ENCODE measurements around the gene WDR26.

The WDR26 gene

GRCh38 chr1:224368409-224368808 is 66.2 kb downstream of the WDR26 start:
- no peak for TF ChIP-seq NFIC (IDR thresholded peaks at IDR 0.05)
- no peak for TF ChIP-seq RAD21 (IDR thresholded peaks at IDR 0.05; ENCODE audit: low read depth)
- TF ChIP-seq EGR1 (IDR thresholded peaks at IDR 0.05), result no peak
- TF ChIP-seq ZBTB7A (IDR thresholded peaks at IDR 0.05; ENCODE audit: low read depth), result no peak
- no peak for TF ChIP-seq CEBPB (IDR thresholded peaks at IDR 0.05)
- TF ChIP-seq REST (IDR thresholded peaks at IDR 0.05; ENCODE audit: low read depth), result no peak
- no peak for TF ChIP-seq YY1 (IDR thresholded peaks at IDR 0.05; ENCODE audit: low read depth)
- no peak for TF ChIP-seq MAX (IDR thresholded peaks at IDR 0.05)
- TF ChIP-seq TAF1 (IDR thresholded peaks at IDR 0.05; ENCODE audit: low read depth), result no peak
- TF ChIP-seq TCF12 (IDR thresholded peaks at IDR 0.05; ENCODE audit: low read depth), result no peak
- TF ChIP-seq CREB1 (IDR thresholded peaks at IDR 0.05; ENCODE audit: low read depth), result no peak
- no peak for TF ChIP-seq EP300 (IDR thresholded peaks at IDR 0.05; ENCODE audit: borderline replicate concordance)
- TF ChIP-seq TEAD4 (IDR thresholded peaks at IDR 0.05), result no peak

- TF ChIP-seq EP300 (IDR thresholded peaks at IDR 0.05; ENCODE audit: borderline replicate concordance) (no peak), YY1 (IDR thresholded peaks at IDR 0.05; ENCODE audit: low read depth) (no peak), TEAD4 (IDR thresholded peaks at IDR 0.05) (no peak), MAX (IDR thresholded peaks at IDR 0.05) (no peak)
Measured at GRCh38 chr1:224359207-224359606, 75.4 kb downstream of the WDR26 start.

GRCh38 chr1:224358237-224358636 is 76.4 kb downstream of the WDR26 start:
- no peak for TF ChIP-seq NFIC (IDR thresholded peaks at IDR 0.05)

GRCh38 chr1:224357626-224358124 is 76.9 kb downstream of the WDR26 start:
- TF ChIP-seq CEBPB (IDR thresholded peaks at IDR 0.05), result 0 out of 2 replicates have a peak, but pooled peaks have one; percentile 13
- TF ChIP-seq FOXM1 (IDR thresholded peaks at IDR 0.05; ENCODE audit: borderline replicate concordance, low read depth), result no peak

GRCh38 chr1:224356685-224357625 is 77.6 kb downstream of the WDR26 start, which contains the start of gene CNIH4:
TSS of gene CNIH4 (plus strand) at chr1:224356879. CDS start at chr1:224356925, 46 bp downstream.
- TF ChIP-seq TCF12 (IDR thresholded peaks at IDR 0.05; ENCODE audit: low read depth) (peak; percentile 2), CREB1 (IDR thresholded peaks at IDR 0.05; ENCODE audit: low read depth) (0 out of 2 replicates have a peak, but pooled peaks have one; percentile 42), ZBTB7A (IDR thresholded peaks at IDR 0.05; ENCODE audit: low read depth) (no peak), USF1 (IDR thresholded peaks at IDR 0.05) (peak; percentile 57), MAX (IDR thresholded peaks at IDR 0.05) (peak; percentile 65), FOXM1 (IDR thresholded peaks at IDR 0.05; ENCODE audit: borderline replicate concordance, low read depth) (peak; percentile 98), YY1 (IDR thresholded peaks at IDR 0.05; ENCODE audit: low read depth) (peak; percentile 76), RAD21 (IDR thresholded peaks at IDR 0.05; ENCODE audit: low read depth) (no peak), EP300 (IDR thresholded peaks at IDR 0.05; ENCODE audit: borderline replicate concordance) (no peak), TAF1 (IDR thresholded peaks at IDR 0.05; ENCODE audit: low read depth) (peak; percentile 59)

- TF ChIP-seq EP300 (IDR thresholded peaks at IDR 0.05; ENCODE audit: borderline replicate concordance), result no peak
- TF ChIP-seq EGR1 (IDR thresholded peaks at IDR 0.05), result no peak
- TF ChIP-seq TCF12 (IDR thresholded peaks at IDR 0.05; ENCODE audit: low read depth), result no peak
- TF ChIP-seq TEAD4 (IDR thresholded peaks at IDR 0.05), result no peak
- no peak for TF ChIP-seq RAD21 (IDR thresholded peaks at IDR 0.05; ENCODE audit: low read depth)
- TF ChIP-seq NFIC (IDR thresholded peaks at IDR 0.05), result no peak
- no peak for TF ChIP-seq CREB1 (IDR thresholded peaks at IDR 0.05; ENCODE audit: low read depth)
- TF ChIP-seq FOXM1 (IDR thresholded peaks at IDR 0.05; ENCODE audit: borderline replicate concordance, low read depth), result no peak
Measured at GRCh38 chr1:224353975-224354925, 80.3 kb downstream of the WDR26 start.

- TF ChIP-seq YY1 (IDR thresholded peaks at IDR 0.05; ENCODE audit: low read depth), result no peak
Measured at GRCh38 chr1:224348137-224348536, 86.5 kb downstream of the WDR26 start.
